Liver (tissue), 9 donors: ENCODE measurements around the gene MRPL47. TPM values are rescaled to one million over a fixed set of nuclear protein-coding genes. Genes with fewer than 3 reads are reported as not detected.

Source experiments
- DNase-seq: peaks from one replicate; pipeline ENCODE4 v3.0.0-alpha.2; 2017; ENCODE audit warnings: low spot score
- H3K27ac ChIP-seq, 2 donors: one replicate each; pipeline ENCODE4 v1.7.0; 2013; ENCODE audit warnings: inconsistent platforms in 2 of 2, low read length in 2 of 2, control low read depth in 1 of 2, low read depth in 1 of 2, mild to moderate bottlenecking in 1 of 2
- H3K27me3 ChIP-seq, 4 donors: one replicate each; pipeline versions ENCODE4 v1.6.1 to v1.7.0; 2013; ENCODE audit warnings: low read length in 3 of 4, inconsistent platforms in 1 of 4, mild to moderate bottlenecking in 1 of 4, moderate library complexity in 1 of 4; ENCODE audit not compliant: control insufficient read depth in 4 of 4, insufficient read depth in 4 of 4
- H3K36me3 ChIP-seq, 4 donors: one replicate each; pipeline versions ENCODE4 v1.6.1 to v1.7.0; 2013; ENCODE audit warnings: low read length in 3 of 4, mild to moderate bottlenecking in 3 of 4, low read depth in 1 of 4, moderate library complexity in 1 of 4; ENCODE audit not compliant: control insufficient read depth in 4 of 4, insufficient read depth in 3 of 4
- H3K4me1 ChIP-seq, 4 donors: one replicate each; pipeline versions ENCODE4 v1.6.1 to v1.7.0; 2013; ENCODE audit warnings: low read length in 3 of 4, mild to moderate bottlenecking in 3 of 4, moderate library complexity in 1 of 4; ENCODE audit not compliant: control insufficient read depth in 4 of 4, insufficient read depth in 4 of 4
- H3K4me3 ChIP-seq, 3 donors: one replicate each; pipeline versions ENCODE4 v1.6.1 to v1.7.0; 2013; ENCODE audit warnings: low read length in 3 of 3, control low read depth in 1 of 3, low read depth in 1 of 3, mild to moderate bottlenecking in 1 of 3
- H3K9ac ChIP-seq, 2 donors: one replicate each; pipeline ENCODE4 v1.7.0; 2013; ENCODE audit warnings: low read length in 2 of 2, mild to moderate bottlenecking in 2 of 2, moderate library complexity in 2 of 2, control low read depth in 1 of 2, low read depth in 1 of 2
- H3K9me3 ChIP-seq, 4 donors: one replicate each; pipeline versions ENCODE4 v1.6.1 to v1.7.0; 2013; ENCODE audit warnings: low read length in 3 of 4; ENCODE audit not compliant: control insufficient read depth in 4 of 4
- CTCF ChIP-seq: fragments of 150-350 bp; IDR thresholded peaks from 2 replicates; pipeline ENCODE4 v1.5.1; 2017; ENCODE audit warnings: improper control_type of control experiment, low read depth, low read length; ENCODE audit not compliant: missing input control
- EGR1 ChIP-seq, 2 donors: IDR thresholded peaks; 2 replicates each; pipeline ENCODE4 v1.6.1; 2016 to 2018; ENCODE audit warnings: antibody characterized with exemption in 2 of 2, low read depth in 2 of 2
- FOXA1 ChIP-seq: IDR thresholded peaks from 2 replicates; pipeline ENCODE4 v1.6.1; 2016; ENCODE audit warnings: antibody characterized with exemption
- FOXA2 ChIP-seq: IDR thresholded peaks from 2 replicates; pipeline ENCODE4 v1.6.1; 2016; ENCODE audit warnings: antibody characterized with exemption
- GABPA ChIP-seq, 2 donors: IDR thresholded peaks in 1 of 2; conservative IDR thresholded peaks in 1 of 2; 2 replicates each; pipeline ENCODE4 v1.6.1; 2016; ENCODE audit warnings: antibody characterized with exemption in 2 of 2, mild to moderate bottlenecking in 1 of 2, moderate library complexity in 1 of 2
- HNF4A ChIP-seq, 2 donors: conservative IDR thresholded peaks; 2 replicates each; pipeline ENCODE4 v1.6.1; 2016; ENCODE audit warnings: antibody characterized with exemption in 2 of 2, mild to moderate bottlenecking in 2 of 2
- JUND ChIP-seq, 2 donors: IDR thresholded peaks; 2 replicates each; pipeline ENCODE4 v1.6.1; 2016; ENCODE audit warnings: antibody characterized with exemption in 2 of 2
- MAX ChIP-seq: IDR thresholded peaks from 2 replicates; pipeline ENCODE4 v1.6.1; 2016; ENCODE audit warnings: antibody characterized with exemption
- NR2F2 ChIP-seq: IDR thresholded peaks from 2 replicates; pipeline ENCODE4 v1.6.1; 2016; ENCODE audit warnings: antibody characterized with exemption
- RAD21 ChIP-seq, 2 donors: IDR thresholded peaks; 2 replicates each; pipeline ENCODE4 v1.6.1; 2016; ENCODE audit warnings: antibody characterized with exemption in 2 of 2, mild to moderate bottlenecking in 2 of 2
- RXRA ChIP-seq, 2 donors: IDR thresholded peaks; 2 replicates each; pipeline ENCODE4 v1.6.1; 2017 to 2018; ENCODE audit warnings: antibody characterized with exemption in 2 of 2, mild to moderate bottlenecking in 1 of 2
- SP1 ChIP-seq: IDR thresholded peaks from 2 replicates; pipeline ENCODE4 v1.6.1; 2018; ENCODE audit warnings: antibody characterized with exemption, mild to moderate bottlenecking
- TAF1 ChIP-seq: conservative IDR thresholded peaks from 2 replicates; pipeline ENCODE4 v1.6.1; 2016; ENCODE audit warnings: antibody characterized with exemption, mild to moderate bottlenecking
- YY1 ChIP-seq: IDR thresholded peaks from 2 replicates; pipeline ENCODE4 v1.6.1; 2016; ENCODE audit warnings: antibody characterized with exemption, mild to moderate bottlenecking
- WGBS: extraction: QIAGEN DNeasy Blood & Tissue Kit; methylation state at CpG from one replicate; pipeline ENCODE4 v1.1.7; 2013; 5-methylcytosine and 5-hydroxymethylcytosine counted together
- polyA plus RNA-seq, 2 donors: library from polyadenylated mRNA; stranded (reverse) in 1 of 2; unstranded in 1 of 2; fragments of 200-250 nt in 1 of 2; fragments of >200 nt in 1 of 2; fragmentation: Nextera tagmentation in 1 of 2; extraction: Ambion mirVana in 1 of 2; gene quantifications; one replicate each; pipeline versions ENCODE4 v1.2.1 to v1.2.3, GENCODE V29; 2013 to 2015
- total RNA-seq, 2 donors: library from RNA; depleted of rRNA; stranded (reverse); fragments of >200 nt; gene quantifications; one replicate each; pipeline ENCODE4 v1.2.3, GENCODE V29; 2014
- TF ChIP-seq, protein P1 (sequence below): IDR thresholded peaks from 2 replicates; pipeline ENCODE4 v1.6.1; 2016; ENCODE audit warnings: antibody characterized with exemption, mild to moderate bottlenecking
- TF ChIP-seq, protein P2 (sequence below): IDR thresholded peaks from 2 replicates; pipeline ENCODE4 v1.6.1; 2016; ENCODE audit warnings: antibody characterized with exemption
- TF ChIP-seq, protein P3 (sequence below): IDR thresholded peaks from 2 replicates; pipeline ENCODE4 v1.6.1; 2016; ENCODE audit warnings: antibody characterized with exemption
- donor health status: healthy.
- donor health status: healthy.
- donor health status: healthy.
- donor health status: healthy.
- donor health status: healthy.

Gene MRPL47
- total and polyA plus RNA-seq, 4 donors = 11.5 to 34.1 (median 18.6) TPM

- DNase-seq = peak; percentile 99
- Histone ChIP-seq H3K36me3 (no peaks in the 10 kb centered on the region), H3K4me3 (peak within 1 kb of the TSS; percentile 85 to 90 (median 85)), H3K9ac (peak within 1 kb of the TSS; percentile 26 to 91), H3K4me1 (peaks cover 2 to 8% (median 6%) of the 10 kb centered on the region in 4 donors), H3K27ac (peak within 1 kb of the TSS; percentile 70 to 85), H3K27me3 (no peaks in the 10 kb centered on the region), H3K9me3 (no peaks in the 10 kb centered on the region)
- WGBS = under 1% methylated on average over 55 of the region's 55 CpGs
- TF ChIP-seq RAD21 (IDR thresholded peaks at IDR 0.05) (peak; percentile 20 to 24), FOXA1 (no peak), TAF1 (peak; percentile 58), JUND (IDR thresholded peaks at IDR 0.05) (no peak), CTCF (no peak), YY1 (peak; percentile 89), MAX (peak; percentile 54), EGR1 (IDR thresholded peaks at IDR 0.05; ENCODE audit: low read depth in 2 of 2) (peak; percentile 91 to 92), RXRA (IDR thresholded peaks at IDR 0.05) (peak in 1 of 2 donors; percentile 26), FOXA2 (no peak), NR2F2 (no peak), SP1 (peak; percentile 97), GABPA (IDR thresholded peaks at IDR 0.05 in 1 of 2, conservative IDR thresholded peaks at IDR 0.05 in 1 of 2) (peak in 1 of 2 donors; percentile 67), HNF4A (conservative IDR thresholded peaks at IDR 0.05) (peak in 1 of 2 donors; percentile 14)
- TF ChIP-seq, protein P1, sequence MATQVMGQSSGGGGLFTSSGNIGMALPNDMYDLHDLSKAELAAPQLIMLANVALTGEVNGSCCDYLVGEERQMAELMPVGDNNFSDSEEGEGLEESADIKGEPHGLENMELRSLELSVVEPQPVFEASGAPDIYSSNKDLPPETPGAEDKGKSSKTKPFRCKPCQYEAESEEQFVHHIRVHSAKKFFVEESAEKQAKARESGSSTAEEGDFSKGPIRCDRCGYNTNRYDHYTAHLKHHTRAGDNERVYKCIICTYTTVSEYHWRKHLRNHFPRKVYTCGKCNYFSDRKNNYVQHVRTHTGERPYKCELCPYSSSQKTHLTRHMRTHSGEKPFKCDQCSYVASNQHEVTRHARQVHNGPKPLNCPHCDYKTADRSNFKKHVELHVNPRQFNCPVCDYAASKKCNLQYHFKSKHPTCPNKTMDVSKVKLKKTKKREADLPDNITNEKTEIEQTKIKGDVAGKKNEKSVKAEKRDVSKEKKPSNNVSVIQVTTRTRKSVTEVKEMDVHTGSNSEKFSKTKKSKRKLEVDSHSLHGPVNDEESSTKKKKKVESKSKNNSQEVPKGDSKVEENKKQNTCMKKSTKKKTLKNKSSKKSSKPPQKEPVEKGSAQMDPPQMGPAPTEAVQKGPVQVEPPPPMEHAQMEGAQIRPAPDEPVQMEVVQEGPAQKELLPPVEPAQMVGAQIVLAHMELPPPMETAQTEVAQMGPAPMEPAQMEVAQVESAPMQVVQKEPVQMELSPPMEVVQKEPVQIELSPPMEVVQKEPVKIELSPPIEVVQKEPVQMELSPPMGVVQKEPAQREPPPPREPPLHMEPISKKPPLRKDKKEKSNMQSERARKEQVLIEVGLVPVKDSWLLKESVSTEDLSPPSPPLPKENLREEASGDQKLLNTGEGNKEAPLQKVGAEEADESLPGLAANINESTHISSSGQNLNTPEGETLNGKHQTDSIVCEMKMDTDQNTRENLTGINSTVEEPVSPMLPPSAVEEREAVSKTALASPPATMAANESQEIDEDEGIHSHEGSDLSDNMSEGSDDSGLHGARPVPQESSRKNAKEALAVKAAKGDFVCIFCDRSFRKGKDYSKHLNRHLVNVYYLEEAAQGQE = peak; percentile 39
- TF ChIP-seq, protein P2, sequence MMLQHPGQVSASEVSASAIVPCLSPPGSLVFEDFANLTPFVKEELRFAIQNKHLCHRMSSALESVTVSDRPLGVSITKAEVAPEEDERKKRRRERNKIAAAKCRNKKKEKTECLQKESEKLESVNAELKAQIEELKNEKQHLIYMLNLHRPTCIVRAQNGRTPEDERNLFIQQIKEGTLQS = no peak
- TF ChIP-seq, protein P3, sequence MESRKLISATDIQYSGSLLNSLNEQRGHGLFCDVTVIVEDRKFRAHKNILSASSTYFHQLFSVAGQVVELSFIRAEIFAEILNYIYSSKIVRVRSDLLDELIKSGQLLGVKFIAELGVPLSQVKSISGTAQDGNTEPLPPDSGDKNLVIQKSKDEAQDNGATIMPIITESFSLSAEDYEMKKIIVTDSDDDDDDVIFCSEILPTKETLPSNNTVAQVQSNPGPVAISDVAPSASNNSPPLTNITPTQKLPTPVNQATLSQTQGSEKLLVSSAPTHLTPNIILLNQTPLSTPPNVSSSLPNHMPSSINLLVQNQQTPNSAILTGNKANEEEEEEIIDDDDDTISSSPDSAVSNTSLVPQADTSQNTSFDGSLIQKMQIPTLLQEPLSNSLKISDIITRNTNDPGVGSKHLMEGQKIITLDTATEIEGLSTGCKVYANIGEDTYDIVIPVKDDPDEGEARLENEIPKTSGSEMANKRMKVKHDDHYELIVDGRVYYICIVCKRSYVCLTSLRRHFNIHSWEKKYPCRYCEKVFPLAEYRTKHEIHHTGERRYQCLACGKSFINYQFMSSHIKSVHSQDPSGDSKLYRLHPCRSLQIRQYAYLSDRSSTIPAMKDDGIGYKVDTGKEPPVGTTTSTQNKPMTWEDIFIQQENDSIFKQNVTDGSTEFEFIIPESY = no peak
These were observed 41.7 kb downstream of the MRPL47 start, which contains the start of gene ACTL6A for GRCh38 chr3:179562591-179563270. Gene ACTL6A (plus strand): TSS chr3:179562926. CDS start chr3:179563093, 167 bp downstream.
